PC-3 (cell line): ENCODE data around the gene TBXAS1. TPM values are rescaled to one million over a fixed set of nuclear protein-coding genes. Genes with fewer than 3 reads are reported as not detected.
A peak's percentile ranks its signal among the peaks of the same experiment; 100 is the strongest.

Experiments used
- ATAC-seq: fragments of 200-7000 bp; cut with Tn5 transposase; 2 replicates; pipeline ENCODE4 v1.9.1; 2020; ENCODE audit warnings: mild to moderate bottlenecking, moderate library complexity
- BruUV-seq: library from RNA; stranded (reverse); fragments of 400-500 nt; replicated peaks from 2 replicates; lab custom pipeline; 2021; lab: Mats Ljungman, UMichigan
- CTCF ChIA-PET: fragments of 300-600 bp; sonication (Branson Sonifier 250); formaldehyde crosslinking; loops from one replicate; lab custom pipeline; 2022; ENCODE audit warnings: antibody characterized with exemption; lab: Charles Lee
- POLR2A ChIA-PET: fragments of 300-600 bp; sonication (Branson Sonifier 250); formaldehyde crosslinking; loops from one replicate; lab custom pipeline; 2022; ENCODE audit warnings: antibody characterized with exemption; ENCODE audit not compliant: unreplicated experiment; lab: Charles Lee
- DNase-seq: peaks from one replicate; pipeline ENCODE4 v3.0.0-alpha.2; 2015
- H2AFZ ChIP-seq: fragments of 300-600 bp; sonication (generic); 2 replicates; pipeline ENCODE4 v1.6.0; 2016; ENCODE audit warnings: antibody characterized with exemption, low read length
- H3F3A ChIP-seq: fragments of 300-600 bp; sonication (generic); one replicate; pipeline ENCODE4 v1.6.0; 2017; ENCODE audit warnings: antibody characterized with exemption, low read length, control low read depth, mild to moderate bottlenecking; ENCODE audit not compliant: unreplicated experiment
- H3K27ac ChIP-seq: fragments of 300-600 bp; sonication (generic); 2 replicates; pipeline ENCODE4 v1.5.1; 2016; ENCODE audit warnings: mild to moderate bottlenecking, low read length
- H3K27me3 ChIP-seq: fragments of 300-600 bp; sonication (generic); 2 replicates; pipeline ENCODE4 v1.6.1; 2016; ENCODE audit warnings: low read length, mixed read lengths
- H3K36me3 ChIP-seq: fragments of 300-600 bp; sonication (generic); 2 replicates; pipeline ENCODE4 v1.6.1; 2016; ENCODE audit warnings: low read depth, mixed run types, low read length, mixed read lengths
- H3K4me1 ChIP-seq: fragments of 300-600 bp; sonication (generic); 2 replicates; pipeline ENCODE4 v1.5.1; 2016; ENCODE audit warnings: low read length; ENCODE audit not compliant: insufficient read depth
- H3K4me2 ChIP-seq: fragments of 300-600 bp; sonication (generic); 2 replicates; pipeline ENCODE4 v1.6.0; 2016; ENCODE audit warnings: low read length
- H3K4me3 ChIP-seq: fragments of 300-600 bp; sonication (generic); 2 replicates; pipeline ENCODE4 v1.5.1; 2016; ENCODE audit warnings: mild to moderate bottlenecking, low read length, mixed read lengths
- H3K79me2 ChIP-seq: fragments of 300-600 bp; sonication (generic); 2 replicates; pipeline ENCODE4 v1.6.1; 2017; ENCODE audit warnings: low read length, mixed read lengths
- H3K9ac ChIP-seq: fragments of 300-600 bp; sonication (generic); 2 replicates; pipeline ENCODE4 v1.6.0; 2016; ENCODE audit warnings: mild to moderate bottlenecking, low read length
- H3K9me2 ChIP-seq: fragments of 300-600 bp; sonication (generic); replicated peaks from 2 replicates; pipeline ENCODE4 v1.6.1; 2016; ENCODE audit warnings: mixed run types, low read length, mixed read lengths
- H3K9me3 ChIP-seq: fragments of 300-600 bp; sonication (generic); 2 replicates; pipeline ENCODE4 v1.6.1; 2016; ENCODE audit warnings: low read length, mixed read lengths
- H4K20me1 ChIP-seq: fragments of 300-600 bp; sonication (generic); 2 replicates; pipeline ENCODE4 v1.6.1; 2016; ENCODE audit warnings: low read length, mixed read lengths
- EZH2 ChIP-seq: fragments of 300-600 bp; sonication (generic); IDR thresholded peaks from one replicate; pipeline ENCODE4 v1.6.1; 2017; ENCODE audit warnings: antibody characterized with exemption, mild to moderate bottlenecking, low read length; ENCODE audit not compliant: unreplicated experiment
- EZH2phosphoT487 ChIP-seq: fragments of 300-600 bp; sonication (generic); IDR thresholded peaks from 2 replicates; pipeline ENCODE4 v1.6.1; 2018; ENCODE audit warnings: mild to moderate bottlenecking, antibody characterized with exemption, low read length, borderline replicate concordance
- intact Hi-C: fragments of 100-400 bp; cut with micrococcal nuclease; formaldehyde crosslinking; loops from 2 replicates; pipeline ENCODE4 v1.9.0; 2023
- total RNA-seq: library from RNA; depleted of rRNA; stranded (reverse); fragments of >200 nt; gene quantifications from 2 replicates; pipeline ENCODE4 v1.2.3, GENCODE V29; 2014
- TF ChIP-seq, protein P1 (sequence below): fragments of 300-600 bp; sonication (generic); conservative IDR thresholded peaks from 2 replicates; pipeline ENCODE4 v1.5.1; 2017; ENCODE audit warnings: antibody characterized with exemption, low read depth, mild to moderate bottlenecking, low read length

Gene TBXAS1
- total RNA-seq, 1 experiment from 2014 or later, result 21.8 TPM

DNA sequence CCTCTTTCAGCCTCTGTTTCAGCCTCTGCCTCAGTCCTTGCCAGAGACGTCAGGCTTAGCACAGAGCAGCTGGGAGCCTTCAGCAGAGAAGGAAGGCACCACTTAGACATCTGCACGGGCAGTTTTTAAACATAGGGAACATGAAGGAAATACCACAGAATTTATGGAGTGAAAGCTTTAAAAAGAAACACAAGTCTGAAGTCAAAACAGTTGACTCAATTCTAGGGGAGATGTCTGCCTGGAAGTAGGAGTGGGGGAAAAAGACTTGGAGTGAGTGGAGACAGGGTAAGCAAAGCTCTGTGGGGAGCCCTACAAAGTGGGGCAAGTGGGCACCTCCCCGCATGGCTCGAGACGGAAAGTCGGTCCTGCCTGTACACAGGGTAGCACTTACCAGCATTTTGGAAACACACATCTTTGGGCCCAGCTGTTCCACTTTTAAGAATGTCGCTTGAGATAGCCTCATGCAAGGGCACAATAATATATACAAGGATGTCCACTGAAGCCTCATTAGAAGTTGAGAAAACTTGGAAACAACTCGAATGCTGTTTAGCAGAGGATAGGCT, 5.0 kb upstream of the TBXAS1 start:
- POLR2A ChIA-PET, result no interaction called here
- ATAC-seq, result no peak

DNA sequence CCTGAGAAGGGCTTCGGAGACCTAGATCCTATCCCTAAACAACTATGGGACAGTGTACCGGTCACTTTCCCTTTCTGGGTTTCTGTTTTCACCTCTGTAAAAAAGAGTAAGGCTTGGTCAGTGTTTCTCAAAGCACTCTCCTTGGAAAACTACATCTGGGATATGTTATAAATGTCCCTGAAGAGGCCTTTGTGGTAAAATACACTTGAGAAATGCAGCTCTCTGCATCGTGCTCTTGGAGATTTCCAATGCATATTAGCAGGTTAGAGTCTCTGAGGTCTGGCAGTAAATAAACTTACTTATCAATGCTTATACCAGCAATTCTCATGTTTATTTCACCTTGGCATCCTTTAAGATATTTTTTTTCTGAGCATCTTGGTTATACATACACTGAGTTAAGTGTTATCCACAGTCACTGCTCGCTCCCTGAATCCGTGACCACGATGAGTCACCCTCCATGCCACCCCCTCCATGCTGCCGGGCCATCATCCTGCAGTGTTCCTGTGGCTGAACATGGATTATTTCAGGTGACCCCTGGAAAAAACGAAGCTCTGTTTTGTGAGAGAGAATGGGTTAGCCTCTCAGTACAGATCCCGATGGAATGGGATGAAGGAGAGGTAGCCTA, 3.3 kb upstream of the TBXAS1 start:
- Histone ChIP-seq H3F3A (no peaks in the 10 kb centered on the region), H3K9ac (no peak overlapping the region), H4K20me1 (no peaks in the 10 kb centered on the region), H3K27me3 (no peaks in the 10 kb centered on the region), H3K4me3 (no peak overlapping the region), H3K27ac (no peak overlapping the region), H3K4me1 (peaks cover 22% of the 10 kb centered on the region), H3K36me3 (no peaks in the 10 kb centered on the region), H3K9me2 (no peaks in the 10 kb centered on the region), H3K79me2 (no peaks in the 10 kb centered on the region), H2AFZ (peak overlapping the region; percentile 62; the same call in 1 of the 2 replicates), H3K4me2 (no peak overlapping the region), H3K9me3 (no peaks in the 10 kb centered on the region)
- ChIA-PET CTCF (no interaction called here), POLR2A (no interaction called here)
- DNase-seq (peak; percentile 52), ATAC-seq (peak; percentile 74)
- TF ChIP-seq, protein P1, sequence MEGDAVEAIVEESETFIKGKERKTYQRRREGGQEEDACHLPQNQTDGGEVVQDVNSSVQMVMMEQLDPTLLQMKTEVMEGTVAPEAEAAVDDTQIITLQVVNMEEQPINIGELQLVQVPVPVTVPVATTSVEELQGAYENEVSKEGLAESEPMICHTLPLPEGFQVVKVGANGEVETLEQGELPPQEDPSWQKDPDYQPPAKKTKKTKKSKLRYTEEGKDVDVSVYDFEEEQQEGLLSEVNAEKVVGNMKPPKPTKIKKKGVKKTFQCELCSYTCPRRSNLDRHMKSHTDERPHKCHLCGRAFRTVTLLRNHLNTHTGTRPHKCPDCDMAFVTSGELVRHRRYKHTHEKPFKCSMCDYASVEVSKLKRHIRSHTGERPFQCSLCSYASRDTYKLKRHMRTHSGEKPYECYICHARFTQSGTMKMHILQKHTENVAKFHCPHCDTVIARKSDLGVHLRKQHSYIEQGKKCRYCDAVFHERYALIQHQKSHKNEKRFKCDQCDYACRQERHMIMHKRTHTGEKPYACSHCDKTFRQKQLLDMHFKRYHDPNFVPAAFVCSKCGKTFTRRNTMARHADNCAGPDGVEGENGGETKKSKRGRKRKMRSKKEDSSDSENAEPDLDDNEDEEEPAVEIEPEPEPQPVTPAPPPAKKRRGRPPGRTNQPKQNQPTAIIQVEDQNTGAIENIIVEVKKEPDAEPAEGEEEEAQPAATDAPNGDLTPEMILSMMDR, result no peak
- TF ChIP-seq EZH2phosphoT487, result no peak
- no peak for TF ChIP-seq EZH2
- intact Hi-C loops, result loop anchor here (5.0 kb wide), 1 partner anchor 43 kb away; no protein-coding TSS in a partner anchor
- no TSS peak for BruUV-seq

More for the DNA sequence above, 5.0 kb upstream of the TBXAS1 start:
- H3K9me3 ChIP-seq, result no peaks in the 10 kb centered on the region
- no peak overlapping the region for H3K4me3 ChIP-seq
- H3K4me2 ChIP-seq, result no peak overlapping the region
- CTCF ChIA-PET, result no interaction called here
- TF ChIP-seq EZH2phosphoT487 (no peak), EZH2 (no peak)
- TF ChIP-seq, protein P1, result no peak
- no peaks in the 10 kb centered on the region for H3K79me2 ChIP-seq
- H4K20me1 ChIP-seq, result no peaks in the 10 kb centered on the region
- H3F3A ChIP-seq, result no peaks in the 10 kb centered on the region
- H3K27ac ChIP-seq, result no peak overlapping the region
- H2AFZ ChIP-seq, result no peak overlapping the region
- no peaks in the 10 kb centered on the region for H3K9me2 ChIP-seq
- no peaks in the 10 kb centered on the region for H3K36me3 ChIP-seq
- peaks cover 17% of the 10 kb centered on the region for H3K4me1 ChIP-seq
- BruUV-seq, result no TSS peak
- intact Hi-C loops, result no loop called here
- no peak overlapping the region for H3K9ac ChIP-seq
- DNase-seq, result no peak
- no peaks in the 10 kb centered on the region for H3K27me3 ChIP-seq

- Histone ChIP-seq H3K79me2 (no peaks in the 10 kb centered on the region), H3K4me2 (no peak overlapping the region), H3K4me1 (peaks cover 22% of the 10 kb centered on the region), H3K9ac (no peak overlapping the region), H3K9me2 (no peaks in the 10 kb centered on the region), H3K36me3 (no peaks in the 10 kb centered on the region), H4K20me1 (no peaks in the 10 kb centered on the region), H3K27me3 (no peaks in the 10 kb centered on the region), H3K27ac (no peak overlapping the region), H3K4me3 (no peak overlapping the region), H3F3A (no peaks in the 10 kb centered on the region), H2AFZ (no peak overlapping the region), H3K9me3 (no peaks in the 10 kb centered on the region)
- ChIA-PET CTCF (no interaction called here), POLR2A (interaction anchor here (0.7 kb wide), 1 partner anchor 108 kb away, joined by 5 read pairs; no protein-coding TSS in a partner anchor)
- DNase-seq (peak; percentile 19), ATAC-seq (0 out of 2 replicates have a peak, but pooled peaks have one; percentile 7)
- intact Hi-C loops, result loop anchor here (5.0 kb wide), 1 partner anchor 45 kb away; no protein-coding TSS in a partner anchor
- TF ChIP-seq, protein P1, result no peak
- TF ChIP-seq EZH2, result no peak
- TF ChIP-seq EZH2phosphoT487, result no peak
- BruUV-seq, result no TSS peak
These were observed 2.0 kb upstream of the TBXAS1 start for GRCh38 chr7:139827042-139827441.
